HEK293T (cell line): Measurements from ENCODE around the gene TPO.

ENCODE experiments used
- ARNT ChIP-seq: fragments of 450-650 bp; IDR thresholded peaks from 2 replicates; pipeline ENCODE4 v1.6.1; 2017; ENCODE audit warnings: mild to moderate bottlenecking
- BHLHE40 ChIP-seq: fragments of 450-650 bp; IDR thresholded peaks from 2 replicates; pipeline ENCODE4 v1.6.1; 2016; ENCODE audit warnings: mild to moderate bottlenecking, moderate library complexity, borderline replicate concordance
- ELF4 ChIP-seq: fragments of 450-650 bp; IDR thresholded peaks from 2 replicates; pipeline ENCODE4 v1.6.1; 2017; ENCODE audit warnings: antibody characterized with exemption
- FOXM1 ChIP-seq: fragments of 450-650 bp; IDR thresholded peaks from 2 replicates; pipeline ENCODE4 v1.6.1; 2017; ENCODE audit warnings: mild to moderate bottlenecking, borderline replicate concordance
- NFRKB ChIP-seq: fragments of 450-650 bp; IDR thresholded peaks from 2 replicates; pipeline ENCODE4 v1.6.1; 2016; ENCODE audit warnings: mild to moderate bottlenecking, moderate library complexity
- TARDBP ChIP-seq: fragments of 450-650 bp; IDR thresholded peaks from 2 replicates; pipeline ENCODE4 v1.6.1; 2016

DNA sequence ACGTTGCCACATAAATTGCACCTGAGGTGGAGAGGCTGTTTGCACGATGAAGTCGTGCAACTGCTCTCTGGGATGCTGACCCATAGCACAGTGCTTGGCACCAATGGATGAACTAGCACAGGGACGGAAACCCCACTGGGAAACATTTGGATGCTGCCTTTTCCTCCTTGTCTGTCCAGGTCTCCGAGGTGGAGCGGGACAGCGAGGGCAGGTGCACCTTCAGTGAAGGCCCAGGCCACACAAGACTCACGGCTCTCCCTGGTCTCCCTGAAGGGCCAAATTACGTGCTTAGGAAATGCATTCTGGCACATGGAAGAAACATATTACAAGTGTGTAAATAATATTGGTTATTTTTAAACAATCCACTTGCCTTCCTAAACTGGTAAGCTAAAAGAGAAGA, 70.3 kb downstream of the TPO start:
- TF ChIP-seq FOXM1, result no peak
- TF ChIP-seq ELF4, result no peak
- TF ChIP-seq TARDBP, result no peak
- no peak for TF ChIP-seq ARNT
- TF ChIP-seq BHLHE40, result no peak
- no peak for TF ChIP-seq NFRKB
